GM21723 (cell line): ENCODE results near the gene WNT8A.
"Not testable (repeated sequence)": the region's sequence is repeated elsewhere in the genome, so short reads cannot be mapped to it uniquely, and the experiment has no call there.

Experiments
- ATAC-seq: cut with Tn5 transposase; IDR thresholded peaks from one replicate; pipeline ENCODE4 v1.9.1; 2021; ENCODE audit warnings: mild to moderate bottlenecking, moderate library complexity; ENCODE audit not compliant: unreplicated experiment

The WNT8A gene, protein sequence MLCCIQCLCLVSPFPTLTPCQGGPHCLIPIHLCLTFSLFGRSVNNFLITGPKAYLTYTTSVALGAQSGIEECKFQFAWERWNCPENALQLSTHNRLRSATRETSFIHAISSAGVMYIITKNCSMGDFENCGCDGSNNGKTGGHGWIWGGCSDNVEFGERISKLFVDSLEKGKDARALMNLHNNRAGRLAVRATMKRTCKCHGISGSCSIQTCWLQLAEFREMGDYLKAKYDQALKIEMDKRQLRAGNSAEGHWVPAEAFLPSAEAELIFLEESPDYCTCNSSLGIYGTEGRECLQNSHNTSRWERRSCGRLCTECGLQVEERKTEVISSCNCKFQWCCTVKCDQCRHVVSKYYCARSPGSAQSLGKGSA

GRCh38 chr5:138083702-138084101 is at the start of gene WNT8A:
Gene WNT8A, plus strand, starts transcription at chr5:138084033. Its CDS starts 95 bp downstream, at chr5:138084128.
- ATAC-seq, result no peak

DNA sequence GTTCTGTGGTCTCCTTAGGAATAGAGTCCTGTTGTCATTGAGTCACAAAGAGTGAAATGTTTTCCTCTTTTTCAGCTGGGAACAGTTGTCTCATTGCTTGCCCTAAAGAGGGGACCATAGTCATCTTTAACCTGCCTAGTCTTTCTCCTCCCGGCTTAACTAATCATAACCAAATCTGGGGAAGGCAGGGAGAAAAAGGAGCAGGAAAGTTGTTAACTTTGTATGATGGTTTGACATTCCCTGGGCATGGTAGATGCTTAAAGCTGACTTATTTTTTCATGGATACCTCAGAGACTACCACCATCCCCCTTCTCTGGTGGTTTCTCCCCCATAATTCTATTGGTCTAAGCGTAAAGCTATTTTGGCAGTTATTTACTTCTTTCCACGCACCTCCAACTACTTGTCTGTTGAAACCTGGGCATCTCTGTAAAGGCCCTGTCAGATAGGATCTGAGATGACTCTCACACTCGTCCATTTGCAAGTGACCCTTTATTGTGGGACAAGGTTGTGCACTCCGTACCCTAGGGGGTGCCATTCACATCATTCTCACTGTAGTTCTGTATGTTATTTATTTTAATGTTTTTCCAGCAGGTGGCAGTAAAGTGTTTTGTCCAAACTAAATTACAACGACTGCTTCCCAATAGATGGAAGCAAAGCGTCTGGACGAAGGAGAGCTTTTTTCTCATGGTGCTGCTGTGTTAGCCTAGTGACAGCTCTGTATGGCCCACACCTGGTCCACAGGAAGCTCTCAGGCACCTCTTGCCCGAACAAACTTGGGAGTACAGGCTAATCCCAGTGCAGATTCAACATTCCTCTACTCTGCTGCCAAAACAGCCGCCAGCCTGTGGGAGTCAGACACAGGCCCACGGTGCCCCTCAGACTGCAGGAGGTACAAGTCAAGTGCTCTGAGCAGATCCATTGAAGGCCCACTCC is 48.0 kb upstream of the WNT8A start:
- no peak for ATAC-seq

- ATAC-seq, result no peak
Measured at GRCh38 chr5:138037271-138037670, 46.6 kb upstream of the WNT8A start.

DNA sequence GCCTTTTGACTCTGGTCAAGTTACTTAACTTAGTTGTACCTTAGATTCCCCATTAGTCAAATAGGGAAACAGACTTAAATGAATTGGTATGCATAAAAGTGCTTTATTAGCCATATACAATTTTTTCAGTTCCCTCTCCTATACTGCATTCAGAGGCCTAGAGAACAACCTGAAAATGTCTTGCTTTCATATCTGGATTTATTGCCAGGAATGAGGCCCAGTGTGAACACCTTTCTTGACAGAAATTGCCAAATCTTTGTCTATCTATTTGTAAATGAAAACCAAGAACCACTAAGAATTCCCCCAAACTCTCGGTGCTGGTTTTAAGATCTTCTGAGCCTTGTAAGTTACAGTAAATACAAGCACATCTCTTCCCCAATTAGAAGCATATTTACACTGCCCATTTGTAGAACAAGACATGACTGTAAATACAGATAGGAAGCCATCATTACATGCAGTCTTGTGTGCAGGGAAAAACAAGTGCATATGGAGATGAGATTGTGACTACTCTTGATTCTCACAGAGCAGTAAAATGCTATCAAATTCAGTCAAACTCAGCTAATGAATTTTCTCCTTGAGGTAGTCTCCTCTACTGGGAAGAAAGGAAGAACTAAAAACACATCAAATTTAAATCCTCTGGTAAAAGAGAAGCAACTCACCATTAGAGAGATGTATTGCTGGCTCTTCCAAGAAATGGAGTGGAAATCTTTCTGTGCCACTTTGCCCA is 45.8 kb upstream of the WNT8A start:
- ATAC-seq, result no peak

DNA sequence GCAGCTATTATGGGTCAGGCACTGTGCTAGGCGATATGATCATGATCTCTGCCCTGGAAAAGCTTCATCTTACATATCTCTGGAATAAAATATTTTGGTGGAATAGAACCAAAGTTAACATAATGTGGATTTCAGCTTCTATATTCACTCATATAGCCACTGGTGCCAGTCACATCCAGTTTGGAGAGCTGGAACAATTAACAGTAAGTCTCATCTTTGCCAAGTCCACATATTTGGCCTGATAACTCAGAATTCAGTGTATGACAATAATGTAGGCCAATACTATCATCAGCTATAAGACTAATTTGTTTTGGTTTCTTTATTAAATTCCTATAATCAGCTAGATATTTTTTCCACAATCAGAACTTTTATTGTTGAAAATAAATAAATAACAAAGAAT is 45.0 kb upstream of the WNT8A start:
- no peak for ATAC-seq

DNA sequence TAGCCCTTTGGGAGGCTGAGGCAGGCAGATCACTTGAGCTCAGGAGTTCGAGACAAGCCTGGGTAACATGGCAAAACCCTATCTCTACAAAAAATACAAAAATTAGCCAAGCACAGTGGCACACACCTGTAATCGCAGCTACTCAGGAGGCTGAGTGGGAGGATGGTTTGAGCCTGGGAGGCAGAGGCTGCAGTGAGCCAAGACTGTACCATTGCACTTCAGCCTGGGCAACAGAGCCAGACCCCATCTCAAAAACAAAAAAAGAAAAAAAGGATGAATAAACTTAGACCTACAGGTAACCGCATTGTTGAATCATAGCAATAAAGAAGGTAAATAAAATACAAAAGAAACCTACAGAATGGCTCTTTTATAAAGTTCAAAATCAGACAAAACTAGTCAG is 38.5 kb upstream of the WNT8A start:
- ATAC-seq, result not testable (repeated sequence)

- ATAC-seq, result no peak
Measured at GRCh38 chr5:138051441-138052296, 32.2 kb upstream of the WNT8A start.

GRCh38 chr5:138052718-138053117 is 31.1 kb upstream of the WNT8A start:
- not testable (repeated sequence) for ATAC-seq

DNA sequence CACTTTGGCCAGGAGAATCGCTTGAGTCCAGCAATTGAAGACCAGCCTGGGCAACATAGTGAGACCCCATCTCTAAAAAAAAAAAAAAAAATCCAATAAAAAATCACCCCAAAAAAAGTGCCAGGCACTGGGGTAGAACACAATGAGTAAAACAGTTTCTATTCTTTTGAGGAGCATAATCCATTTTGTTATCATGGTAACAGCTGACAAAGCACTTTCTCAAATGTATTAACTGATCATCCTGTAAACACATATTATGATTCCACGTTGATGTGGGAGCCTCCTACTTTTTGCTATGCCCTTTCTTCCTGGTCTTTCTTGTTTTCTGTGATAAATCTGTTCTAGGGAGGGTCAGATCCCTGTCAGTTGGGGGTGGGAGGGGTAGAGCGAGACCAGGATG is 30.3 kb upstream of the WNT8A start:
- ATAC-seq, result no peak

- no peak for ATAC-seq
Measured at GRCh38 chr5:138054206-138054605, 29.6 kb upstream of the WNT8A start.

- no peak for ATAC-seq
Measured at GRCh38 chr5:138054847-138055558, 28.8 kb upstream of the WNT8A start.

DNA sequence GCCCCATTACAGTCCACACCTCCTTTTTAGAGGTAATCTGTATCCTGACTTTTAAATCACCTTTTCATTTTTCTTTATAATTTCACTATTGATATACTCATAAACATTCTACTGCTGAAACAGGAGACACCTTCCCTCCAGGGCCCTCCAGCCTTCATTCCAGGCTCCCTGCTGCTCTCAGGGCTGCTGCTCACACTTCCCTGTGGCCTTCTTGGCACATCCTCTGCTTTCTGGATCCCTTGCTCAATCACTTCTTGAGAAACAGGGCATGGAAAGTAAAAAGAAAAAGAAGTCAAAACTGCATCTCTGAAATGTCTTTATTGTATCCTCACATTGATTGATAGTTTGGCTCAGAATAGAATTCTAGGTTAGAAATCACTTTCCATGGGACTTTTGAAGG is 19.3 kb upstream of the WNT8A start:
- ATAC-seq, result no peak

DNA sequence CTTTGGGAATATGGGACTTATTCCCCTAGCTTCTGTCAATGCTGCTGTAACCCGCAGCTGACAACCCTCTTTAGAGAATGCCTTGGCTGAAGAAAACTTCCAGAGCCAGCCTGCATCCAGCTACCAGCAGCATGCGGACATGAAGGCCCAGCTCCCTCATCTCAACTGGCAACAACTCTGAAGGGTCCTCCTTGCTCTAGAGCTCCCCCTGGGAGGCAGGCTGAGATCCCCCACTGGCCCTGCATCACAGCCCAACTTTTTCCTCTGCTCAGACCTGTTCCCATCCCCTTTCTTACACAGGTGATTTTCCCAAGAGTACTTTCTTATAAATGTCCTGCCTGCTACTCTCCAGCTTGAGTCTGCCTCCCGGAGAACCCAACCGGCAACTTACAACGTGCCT is 18.7 kb upstream of the WNT8A start:
- no peak for ATAC-seq

DNA sequence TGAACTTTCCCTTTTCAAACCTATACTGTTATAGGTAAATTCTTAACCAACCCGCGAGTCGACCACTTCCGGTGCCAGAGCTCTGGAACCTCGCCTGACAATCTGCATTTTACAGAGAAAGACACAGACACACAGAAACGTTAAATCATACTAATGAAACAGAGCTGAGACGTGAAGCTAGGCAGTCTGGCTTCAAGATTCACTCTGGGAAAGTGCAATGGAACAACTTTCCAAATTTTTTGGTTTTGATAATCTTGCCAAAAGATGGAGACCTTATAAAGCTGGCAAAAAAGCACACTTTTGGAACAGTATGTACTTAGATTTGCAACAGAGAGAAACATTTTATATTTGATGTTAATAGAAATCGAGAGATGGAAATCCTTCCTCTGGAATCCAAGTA is 15.9 kb upstream of the WNT8A start:
- no peak for ATAC-seq

DNA sequence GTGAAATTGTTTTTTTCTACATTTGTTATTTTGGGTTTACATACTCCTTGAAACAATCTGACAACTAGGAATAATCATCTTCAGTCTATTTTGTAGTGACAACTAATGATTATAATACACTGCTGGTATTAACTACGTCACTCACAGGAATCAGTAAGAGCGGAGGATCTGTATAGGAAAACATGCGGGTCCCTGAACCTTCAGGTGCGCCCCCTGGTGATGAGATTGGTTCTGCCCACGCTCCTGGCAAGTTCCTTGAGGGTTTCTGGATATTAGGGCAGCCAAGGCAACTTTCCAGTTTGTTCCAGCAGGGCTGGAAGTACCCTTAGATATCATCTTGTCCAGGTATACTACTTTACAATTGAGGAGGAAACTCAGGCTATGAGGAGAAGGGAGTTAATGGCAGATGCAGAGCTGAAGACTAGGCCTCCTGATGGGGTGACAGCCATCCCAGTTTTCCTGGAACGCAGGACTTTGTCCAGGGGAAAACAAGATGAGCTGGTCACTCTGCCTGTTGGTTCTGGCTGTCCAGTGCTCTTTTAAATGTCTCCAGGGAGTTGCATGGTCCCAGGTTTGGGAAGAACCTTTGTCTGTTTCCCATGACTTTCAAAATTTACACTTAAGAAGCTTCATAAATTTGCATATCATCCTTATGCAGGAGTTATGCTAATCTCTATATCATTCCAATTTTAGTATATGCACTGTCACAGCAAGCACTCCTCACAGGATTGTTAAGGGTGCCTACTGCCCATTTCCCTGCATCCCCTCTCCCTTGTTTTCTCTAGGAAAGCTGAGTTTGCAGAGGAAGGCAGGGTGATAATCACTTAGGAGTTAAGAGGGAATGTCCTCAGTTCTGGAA is 14.9 kb upstream of the WNT8A start:
- no peak for ATAC-seq

DNA sequence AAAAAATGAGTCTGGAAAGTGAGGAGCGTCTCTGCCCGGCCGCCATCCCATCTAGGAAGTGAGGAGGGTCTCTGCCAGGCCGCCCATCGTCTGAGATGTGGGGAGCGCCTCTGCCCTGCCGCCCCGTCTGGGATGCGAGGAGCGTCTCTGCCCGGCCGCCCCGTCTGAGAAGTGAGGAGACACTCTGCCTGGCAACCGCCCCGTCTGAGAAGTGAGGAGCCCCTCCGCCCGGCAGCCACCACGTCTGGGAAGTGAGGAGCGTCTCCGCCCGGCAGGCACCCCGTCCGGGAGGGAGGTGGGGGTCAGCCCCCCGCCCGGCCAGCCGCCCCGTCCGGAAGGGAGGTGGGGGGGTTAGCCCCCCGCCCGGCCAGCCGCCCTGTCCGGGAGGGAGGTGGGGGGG is 13.8 kb upstream of the WNT8A start:
- ATAC-seq, result not testable (repeated sequence)

GRCh38 chr5:138077064-138077696 is 6.7 kb upstream of the WNT8A start:
- no peak for ATAC-seq

- ATAC-seq, result no peak
Measured at GRCh38 chr5:138078006-138078643, 5.7 kb upstream of the WNT8A start.
